ENCODE measurements around the gene TMEM52B.
"Not testable (repeated sequence)": the region's sequence is repeated elsewhere in the genome, so short reads cannot be mapped to it uniquely, and the experiment has no call there.

The TMEM52B gene

GRCh38 chr12:10220398-10221077, 41.7 kb downstream of the TMEM52B start:
- TF ChIP-seq CTCF (IDR thresholded peaks at IDR 0.05; ENCODE audit: control extremely low read depth, extremely low read depth, low read depth, missing control alignments) = no peak
- CTCF ChIA-PET = no interaction called here
- POLR2A ChIA-PET = no interaction called here
- DNase-seq (ENCODE audit: extremely low spot score) = no peak

- ChIA-PET POLR2A (no interaction called here), CTCF (interaction anchor here (3.7 kb wide), 1 partner anchor 14 kb away, joined by 16 read pairs; no protein-coding TSS in a partner anchor)
- DNase-seq (ENCODE audit: extremely low spot score) = no peak
- no peak for TF ChIP-seq CTCF (IDR thresholded peaks at IDR 0.05; ENCODE audit: control extremely low read depth, extremely low read depth, low read depth, missing control alignments)
These were observed 43.0 kb downstream of the TMEM52B start for GRCh38 chr12:10221846-10222245.

- ChIA-PET CTCF (interaction anchor here (0.9 to 3.7 kb wide), 2 partner anchors 13 to 54 kb away, joined by 3 to 16 read pairs; no protein-coding TSS in a partner anchor), POLR2A (no interaction called here)
- no peak for TF ChIP-seq CTCF (IDR thresholded peaks at IDR 0.05; ENCODE audit: control extremely low read depth, extremely low read depth, low read depth, missing control alignments)
- DNase-seq (ENCODE audit: extremely low spot score) = no peak
These were observed 44.4 kb downstream of the TMEM52B start for GRCh38 chr12:10223208-10223607.

GRCh38 chr12:10225426-10225825, 46.6 kb downstream of the TMEM52B start:
- POLR2A ChIA-PET = not testable (repeated sequence)
- CTCF ChIA-PET = interaction anchor here (4.3 kb wide), 1 partner anchor 11 kb away, joined by 32 read pairs; no protein-coding TSS in a partner anchor

GRCh38 chr12:10226086-10226485, 47.3 kb downstream of the TMEM52B start:
- ChIA-PET POLR2A (interaction anchor here (0.7 kb wide), 1 partner anchor 14 kb away, joined by 3 read pairs; no protein-coding TSS in a partner anchor), CTCF (interaction anchor here (0.7 to 4.3 kb wide), 2 partner anchors 10 to 442 kb away, joined by 3 to 32 read pairs; no protein-coding TSS in a partner anchor)
- no peak for DNase-seq (ENCODE audit: extremely low spot score)
- no peak for TF ChIP-seq CTCF (IDR thresholded peaks at IDR 0.05; ENCODE audit: control extremely low read depth, extremely low read depth, low read depth, missing control alignments)

More at GRCh38 chr12:10225426-10225825, 46.6 kb downstream of the TMEM52B start:
- not testable (repeated sequence) for DNase-seq (ENCODE audit: extremely low spot score)

GRCh38 chr12:10226731-10227130, 47.9 kb downstream of the TMEM52B start:
- CTCF ChIA-PET = interaction anchor here (0.8 to 4.3 kb wide), 3 partner anchors 10 to 335 kb away, joined by 3 to 32 read pairs (median 3); no protein-coding TSS in a partner anchor
- DNase-seq (ENCODE audit: extremely low spot score) = no peak
- TF ChIP-seq CTCF (IDR thresholded peaks at IDR 0.05; ENCODE audit: control extremely low read depth, extremely low read depth, low read depth, missing control alignments) = no peak
- POLR2A ChIA-PET = no interaction called here

GRCh38 chr12:10227648-10228047, 48.8 kb downstream of the TMEM52B start:
- DNase-seq (ENCODE audit: extremely low spot score) = no peak
- POLR2A ChIA-PET = no interaction called here
- CTCF ChIA-PET = interaction anchor here (0.8 to 4.3 kb wide), 3 partner anchors 9 to 334 kb away, joined by 3 to 32 read pairs (median 3); no protein-coding TSS in a partner anchor
- no peak for TF ChIP-seq CTCF (IDR thresholded peaks at IDR 0.05; ENCODE audit: control extremely low read depth, extremely low read depth, low read depth, missing control alignments)
